H1 (cell line): ENCODE measurements around the gene DUSP11.

Experiments
- CTCF ChIP-seq, 3 experiments: IDR thresholded peaks; 1 replicate in 2 of 3; 2 replicates in 1 of 3; pipeline versions ENCODE4 v1.5.1 to v1.6.1; 2011; ENCODE audit warnings: low read length in 3 of 3, mild to moderate bottlenecking in 3 of 3, inconsistent platforms in 2 of 3, low read depth in 1 of 3, moderate library complexity in 1 of 3; ENCODE audit not compliant: insufficient read depth in 1 of 3; ENCODE audit errors: control extremely low read depth in 1 of 3
- EP300 ChIP-seq, 2 experiments: IDR thresholded peaks; 1 replicate in 1 of 2; 2 replicates in 1 of 2; pipeline ENCODE4 v1.6.1; 2011 to 2012; ENCODE audit warnings: low read depth in 2 of 2, low read length in 2 of 2, mild to moderate bottlenecking in 2 of 2, borderline replicate concordance in 1 of 2, inconsistent platforms in 1 of 2, moderate library complexity in 1 of 2
- GABPA ChIP-seq: IDR thresholded peaks from 2 replicates; pipeline ENCODE4 v1.6.1; 2011; ENCODE audit warnings: mild to moderate bottlenecking, low read length, moderate library complexity, borderline replicate concordance; ENCODE audit not compliant: insufficient read depth
- MAX ChIP-seq: IDR thresholded peaks from 2 replicates; pipeline ENCODE4 v1.6.1; 2012; ENCODE audit warnings: inconsistent platforms
- POLR2A ChIP-seq, 2 experiments: IDR thresholded peaks; 1 replicate in 1 of 2; 2 replicates in 1 of 2; pipeline ENCODE4 v1.6.1; 2011; ENCODE audit warnings: low read depth in 2 of 2, low read length in 2 of 2, mild to moderate bottlenecking in 2 of 2; ENCODE audit errors: control extremely low read depth in 1 of 2
- POLR2AphosphoS5 ChIP-seq: IDR thresholded peaks from 2 replicates; pipeline ENCODE4 v1.6.1; 2011; ENCODE audit warnings: low read depth, low read length
- SIX5 ChIP-seq: IDR thresholded peaks from 2 replicates; pipeline ENCODE4 v1.6.1; 2011; ENCODE audit warnings: mild to moderate bottlenecking, low read depth, low read length
- SP1 ChIP-seq: IDR thresholded peaks from 2 replicates; pipeline ENCODE4 v1.6.1; 2011; ENCODE audit warnings: low read depth, low read length

- no peak for TF ChIP-seq POLR2AphosphoS5
- TF ChIP-seq MAX, result no peak
- TF ChIP-seq CTCF (IDR thresholded peaks at IDR 0.05; ENCODE audit: control extremely low read depth in 1 of 3, insufficient read depth in 1 of 3, low read depth in 1 of 3, low read length in 3 of 3), result no peak
- no peak for TF ChIP-seq SP1
- TF ChIP-seq EP300 (IDR thresholded peaks at IDR 0.05; ENCODE audit: borderline replicate concordance in 1 of 2, low read depth in 2 of 2, low read length in 2 of 2), result no peak
- no peak for TF ChIP-seq GABPA
- no peak for TF ChIP-seq POLR2A (IDR thresholded peaks at IDR 0.05; ENCODE audit: control extremely low read depth in 1 of 2, low read depth in 2 of 2, low read length in 2 of 2)
- no peak for TF ChIP-seq SIX5
Measured at GRCh38 chr2:73772819-73773218, 7.1 kb downstream of the DUSP11 start.
